ENCODE measurements around the gene MT1F.

MT1F gene

GRCh38 chr16:56677474-56677873 lies 19.7 kb downstream of the MT1F start:
- no peak overlapping the region for H2AK5ac ChIP-seq (ENCODE audit: low read length)
- H2BK5ac ChIP-seq (ENCODE audit: low read depth, low read length, poor library complexity), result no peak overlapping the region
- H2BK120ac ChIP-seq (ENCODE audit: insufficient read depth, low read length, poor library complexity), result no peak overlapping the region
- H3K9ac ChIP-seq (ENCODE audit: low read length), result no peak overlapping the region
- no peak overlapping the region for H2BK12ac ChIP-seq (ENCODE audit: low read length)
- H3K79me2 ChIP-seq (ENCODE audit: control insufficient read depth, insufficient read depth, low read length, poor library complexity), result peaks cover 1% of the 10 kb centered on the region
- H3K14ac ChIP-seq (ENCODE audit: low read length), result no peak overlapping the region
- H3K4ac ChIP-seq (ENCODE audit: low read depth, low read length), result no peak overlapping the region
- WGBS (ENCODE audit: extremely low coverage, insufficient coverage, insufficient read length), result no CpG with 5 or more reads among the region's 3 CpGs
- H4K8ac ChIP-seq (ENCODE audit: low read depth, low read length), result no peak overlapping the region
- H3K23ac ChIP-seq (ENCODE audit: low read length), result no peak overlapping the region
- no peak overlapping the region for H3K4me3 ChIP-seq (ENCODE audit: low read depth, low read length)
- H3K4me2 ChIP-seq (ENCODE audit: low read length), result no peak overlapping the region
- no peak overlapping the region for H4K91ac ChIP-seq (ENCODE audit: low read depth, low read length)
- peaks cover 0 to 2% of the 10 kb centered on the region in 2 experiments for H3K36me3 ChIP-seq (ENCODE audit: control insufficient read depth in 1 of 2, insufficient read depth in 2 of 2, low read length in 2 of 2)
- peaks cover 6% of the 10 kb centered on the region for H3K79me1 ChIP-seq (ENCODE audit: low read length)
- no peak overlapping the region for H2AFZ ChIP-seq (ENCODE audit: insufficient read depth, low read length, poor library complexity)
- H3K27ac ChIP-seq (ENCODE audit: low read depth, low read length), result no peak overlapping the region
- no peak overlapping the region for H4K12ac ChIP-seq (ENCODE audit: low read depth, low read length)
- H3K9me3 ChIP-seq (ENCODE audit: insufficient read depth, low read depth, low read length), result no peaks in the 10 kb centered on the region
- H3K27me3 ChIP-seq (ENCODE audit: insufficient read depth, low read length), result peaks cover 22% of the 10 kb centered on the region
- DNase-seq, result no peak
- no peak overlapping the region for H3K18ac ChIP-seq (ENCODE audit: low read length)
- peaks cover 1 to 6% of the 10 kb centered on the region in 2 experiments for H3K4me1 ChIP-seq (ENCODE audit: control insufficient read depth in 1 of 2, insufficient read depth in 2 of 2, low read length in 2 of 2)

DNA sequence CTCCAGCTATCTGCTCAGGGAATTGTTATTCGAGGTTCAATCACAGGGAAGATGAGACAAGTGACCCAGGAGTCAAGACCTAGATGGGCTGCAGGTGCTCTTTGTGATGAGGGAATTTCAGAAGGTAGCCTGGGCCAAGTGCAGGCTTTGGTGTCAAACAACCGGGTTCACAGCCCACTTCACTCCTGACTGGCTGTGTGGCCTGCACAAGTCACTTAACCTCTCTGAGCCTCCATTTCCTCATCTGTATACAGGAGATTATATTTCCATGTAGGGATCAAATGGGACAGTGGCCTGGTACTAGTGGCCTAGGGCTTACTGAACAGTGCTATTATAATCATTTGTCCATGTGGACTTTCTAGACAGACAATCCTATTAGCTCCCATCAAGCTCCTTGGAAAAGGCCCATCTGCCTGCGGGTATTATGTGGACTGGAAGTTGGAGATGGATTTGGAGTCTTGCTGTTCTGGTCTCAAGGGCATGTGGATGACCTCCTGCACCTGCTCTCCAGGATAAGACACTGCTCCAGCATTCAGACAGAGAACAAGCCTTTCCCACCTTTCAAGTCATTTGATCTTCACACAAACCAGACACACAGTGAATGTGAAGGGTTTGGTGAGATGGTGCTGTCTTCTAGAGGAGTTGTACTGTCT lies 21.4 kb downstream of the MT1F start:
- Histone ChIP-seq H2AK5ac (ENCODE audit: low read length) (no peak overlapping the region), H2AFZ (ENCODE audit: insufficient read depth, low read length, poor library complexity) (no peak overlapping the region), H2BK120ac (ENCODE audit: insufficient read depth, low read length, poor library complexity) (no peak overlapping the region), H3K14ac (ENCODE audit: low read length) (no peak overlapping the region), H4K8ac (ENCODE audit: low read depth, low read length) (no peak overlapping the region), H3K27ac (ENCODE audit: low read depth, low read length) (no peak overlapping the region), H3K23ac (ENCODE audit: low read length) (no peak overlapping the region), H3K79me2 (ENCODE audit: control insufficient read depth, insufficient read depth, low read length, poor library complexity) (peaks cover 1% of the 10 kb centered on the region), H3K4me3 (ENCODE audit: low read depth, low read length) (no peak overlapping the region), H3K79me1 (ENCODE audit: low read length) (peaks cover 8% of the 10 kb centered on the region), H2BK12ac (ENCODE audit: low read length) (no peak overlapping the region), H3K27me3 (ENCODE audit: insufficient read depth, low read length) (peaks cover 18% of the 10 kb centered on the region), H3K9ac (ENCODE audit: low read length) (no peak overlapping the region), H3K36me3 (ENCODE audit: control insufficient read depth in 1 of 2, insufficient read depth in 2 of 2, low read length in 2 of 2) (no peaks in the 10 kb centered on the region), H3K4ac (ENCODE audit: low read depth, low read length) (no peak overlapping the region), H4K12ac (ENCODE audit: low read depth, low read length) (no peak overlapping the region), H3K4me1 (ENCODE audit: control insufficient read depth in 1 of 2, insufficient read depth in 2 of 2, low read length in 2 of 2) (peaks cover 4 to 10% of the 10 kb centered on the region in 2 experiments), H3K4me2 (ENCODE audit: low read length) (no peak overlapping the region), H2BK5ac (ENCODE audit: low read depth, low read length, poor library complexity) (no peak overlapping the region), H3K18ac (ENCODE audit: low read length) (no peak overlapping the region), H3K9me3 (ENCODE audit: insufficient read depth, low read depth, low read length) (peaks cover 1% of the 10 kb centered on the region), H4K91ac (ENCODE audit: low read depth, low read length) (no peak overlapping the region)
- WGBS (ENCODE audit: extremely low coverage, insufficient coverage, insufficient read length), result no CpG with 5 or more reads among the region's 3 CpGs
- DNase-seq, result no peak

DNA sequence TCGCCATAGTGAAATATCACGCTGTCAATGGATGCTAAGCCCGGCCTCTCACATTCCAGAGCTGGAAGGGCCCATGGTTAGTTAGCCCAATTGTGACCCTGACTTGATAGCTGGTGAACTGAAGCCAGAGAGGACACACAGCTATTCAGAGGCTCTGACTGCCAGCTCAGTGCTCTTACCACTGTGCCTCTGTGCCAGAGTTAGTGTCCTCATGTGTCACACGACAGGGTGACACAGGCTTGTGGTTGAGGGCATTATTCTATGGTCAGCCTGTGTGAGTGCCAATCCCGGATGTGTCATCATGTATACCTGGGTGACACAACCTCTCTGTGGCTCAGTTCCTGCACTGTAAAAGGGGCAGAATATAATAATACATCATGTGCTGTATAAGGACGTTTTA lies 22.1 kb downstream of the MT1F start:
- peaks cover 1% of the 10 kb centered on the region for H3K79me2 ChIP-seq (ENCODE audit: control insufficient read depth, insufficient read depth, low read length, poor library complexity)
- no peak overlapping the region for H4K12ac ChIP-seq (ENCODE audit: low read depth, low read length)
- H3K4me1 ChIP-seq (ENCODE audit: control insufficient read depth in 1 of 2, insufficient read depth in 2 of 2, low read length in 2 of 2), result peaks cover 4 to 10% of the 10 kb centered on the region in 2 experiments
- no peak overlapping the region for H3K4ac ChIP-seq (ENCODE audit: low read depth, low read length)
- no peaks in the 10 kb centered on the region for H3K36me3 ChIP-seq (ENCODE audit: control insufficient read depth in 1 of 2, insufficient read depth in 2 of 2, low read length in 2 of 2)
- no peak overlapping the region for H3K4me3 ChIP-seq (ENCODE audit: low read depth, low read length)
- no CpG with 5 or more reads among the region's 6 CpGs for WGBS (ENCODE audit: extremely low coverage, insufficient coverage, insufficient read length)
- H3K79me1 ChIP-seq (ENCODE audit: low read length), result peaks cover 8% of the 10 kb centered on the region
- H2AFZ ChIP-seq (ENCODE audit: insufficient read depth, low read length, poor library complexity), result no peak overlapping the region
- no peak overlapping the region for H2BK120ac ChIP-seq (ENCODE audit: insufficient read depth, low read length, poor library complexity)
- peaks cover 18% of the 10 kb centered on the region for H3K27me3 ChIP-seq (ENCODE audit: insufficient read depth, low read length)
- no peak overlapping the region for H2BK12ac ChIP-seq (ENCODE audit: low read length)
- DNase-seq, result no peak
- no peak overlapping the region for H2AK5ac ChIP-seq (ENCODE audit: low read length)
- no peak overlapping the region for H4K91ac ChIP-seq (ENCODE audit: low read depth, low read length)
- H3K9me3 ChIP-seq (ENCODE audit: insufficient read depth, low read depth, low read length), result peaks cover 1% of the 10 kb centered on the region
- no peak overlapping the region for H3K4me2 ChIP-seq (ENCODE audit: low read length)
- H3K18ac ChIP-seq (ENCODE audit: low read length), result no peak overlapping the region
- H2BK5ac ChIP-seq (ENCODE audit: low read depth, low read length, poor library complexity), result no peak overlapping the region
- H3K23ac ChIP-seq (ENCODE audit: low read length), result no peak overlapping the region
- H3K14ac ChIP-seq (ENCODE audit: low read length), result no peak overlapping the region
- H4K8ac ChIP-seq (ENCODE audit: low read depth, low read length), result no peak overlapping the region
- no peak overlapping the region for H3K9ac ChIP-seq (ENCODE audit: low read length)
- H3K27ac ChIP-seq (ENCODE audit: low read depth, low read length), result no peak overlapping the region

GRCh38 chr16:56681939-56682702 lies 24.4 kb downstream of the MT1F start, which contains the start of gene MT1X:
Gene MT1X (plus strand): TSS chr16:56682470. CDS start chr16:56682541, 71 bp downstream.
- H4K8ac ChIP-seq (ENCODE audit: low read depth, low read length), result peak within 1 kb of the TSS; percentile 79
- H3K4me3 ChIP-seq (ENCODE audit: low read depth, low read length), result peak within 1 kb of the TSS; percentile 73

More at GRCh38 chr16:56681939-56682702, 24.4 kb downstream of the MT1F start, which contains the start of gene MT1X:
- peaks cover 4 to 10% of the 10 kb centered on the region in 2 experiments for H3K4me1 ChIP-seq (ENCODE audit: control insufficient read depth in 1 of 2, insufficient read depth in 2 of 2, low read length in 2 of 2)
- H3K18ac ChIP-seq (ENCODE audit: low read length), result peak within 1 kb of the TSS; percentile 63
- H3K4me2 ChIP-seq (ENCODE audit: low read length), result peak within 1 kb of the TSS; percentile 87
- peak within 1 kb of the TSS; percentile 77 for H3K9ac ChIP-seq (ENCODE audit: low read length)
- peak within 1 kb of the TSS; percentile 36 for H4K91ac ChIP-seq (ENCODE audit: low read depth, low read length)
- peak within 1 kb of the TSS; percentile 29 for H2BK120ac ChIP-seq (ENCODE audit: insufficient read depth, low read length, poor library complexity)
- H3K27me3 ChIP-seq (ENCODE audit: insufficient read depth, low read length), result no peaks in the 10 kb centered on the region
- no peak within 1 kb of the TSS for H2BK5ac ChIP-seq (ENCODE audit: low read depth, low read length, poor library complexity)
- no CpG with 5 or more reads among the region's 49 CpGs for WGBS (ENCODE audit: extremely low coverage, insufficient coverage, insufficient read length)
- H3K27ac ChIP-seq (ENCODE audit: low read depth, low read length), result no peak within 1 kb of the TSS
- H2BK12ac ChIP-seq (ENCODE audit: low read length), result no peak within 1 kb of the TSS
- peaks cover 1% of the 10 kb centered on the region for H3K9me3 ChIP-seq (ENCODE audit: insufficient read depth, low read depth, low read length)
- no peaks in the 10 kb centered on the region for H3K36me3 ChIP-seq (ENCODE audit: control insufficient read depth in 1 of 2, insufficient read depth in 2 of 2, low read length in 2 of 2)
- H3K79me1 ChIP-seq (ENCODE audit: low read length), result peaks cover 8% of the 10 kb centered on the region
- no peak within 1 kb of the TSS for H3K23ac ChIP-seq (ENCODE audit: low read length)
- peak within 1 kb of the TSS; percentile 72 for H3K14ac ChIP-seq (ENCODE audit: low read length)
- peak within 1 kb of the TSS; percentile 6 for H3K4ac ChIP-seq (ENCODE audit: low read depth, low read length)
- DNase-seq, result peak; percentile 93 to 95
- peaks cover 1% of the 10 kb centered on the region for H3K79me2 ChIP-seq (ENCODE audit: control insufficient read depth, insufficient read depth, low read length, poor library complexity)
- H2AFZ ChIP-seq (ENCODE audit: insufficient read depth, low read length, poor library complexity), result peak within 1 kb of the TSS; percentile 85
- peak within 1 kb of the TSS; percentile 73 for H4K12ac ChIP-seq (ENCODE audit: low read depth, low read length)
- H2AK5ac ChIP-seq (ENCODE audit: low read length), result no peak within 1 kb of the TSS
